Tibial nerve (tissue), 4 donors: Measurements from ENCODE around the gene SLC66A2.

Experiments
- EP300 ChIP-seq, 2 donors: sonication (generic); formaldehyde crosslinking; IDR thresholded peaks; one replicate each; pipeline ENCODE4 v1.6.1; 2017; ENCODE audit warnings: antibody characterized with exemption in 2 of 2, mild to moderate bottlenecking in 1 of 2
- POLR2A ChIP-seq, 2 donors: fragments of 450-650 bp; IDR thresholded peaks; one replicate each; pipeline ENCODE4 v1.6.1; 2017; ENCODE audit warnings: antibody characterized with exemption in 2 of 2, mild to moderate bottlenecking in 2 of 2, moderate library complexity in 2 of 2
- TF ChIP-seq, protein P1 (sequence below), 5 experiments: fragments of 200-600 bp in 3 of 5; fragments of 450-650 bp in 2 of 5; sonication (generic) in 3 of 5; IDR thresholded peaks; one replicate each; pipeline ENCODE4 v1.5.1; 2016 to 2019; ENCODE audit warnings: antibody characterized with exemption in 5 of 5, mild to moderate bottlenecking in 3 of 5, moderate library complexity in 2 of 5

DNA sequence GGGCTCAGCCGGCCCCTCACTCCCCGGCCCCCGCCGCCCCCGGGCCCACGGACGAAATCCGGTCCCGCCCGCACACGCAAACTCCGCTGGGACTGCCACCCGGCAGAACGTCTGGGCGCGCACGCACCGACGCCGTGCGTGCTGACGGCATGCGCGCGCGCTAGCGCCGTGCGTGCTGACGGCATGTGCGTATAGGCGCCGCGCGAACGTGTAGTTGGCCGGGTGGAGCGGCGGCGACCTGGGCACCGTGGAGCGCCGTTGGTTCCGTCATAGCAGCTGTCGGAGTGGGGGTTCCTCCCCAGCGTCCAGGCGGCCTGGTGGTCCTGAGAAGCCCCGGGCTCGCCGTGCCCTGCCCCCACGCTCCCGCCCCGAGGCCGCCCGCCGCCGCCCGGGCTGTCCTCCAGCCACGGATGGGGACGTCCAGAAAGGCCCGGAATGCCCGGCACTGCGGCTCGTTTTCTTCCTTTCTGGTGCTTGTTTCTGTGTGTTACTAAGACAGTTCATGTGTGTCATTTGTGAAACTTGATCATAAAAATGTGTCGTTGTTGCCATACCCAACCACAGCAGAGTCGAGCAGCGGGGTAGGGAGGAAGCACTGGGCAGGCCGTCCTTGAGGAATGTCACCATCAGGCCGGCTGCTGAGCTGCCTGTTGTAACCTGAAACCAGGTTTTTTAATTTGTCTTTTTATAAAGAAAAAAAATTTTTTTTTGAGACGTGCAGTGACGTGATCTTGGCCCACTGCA, 37.2 kb upstream of the SLC66A2 start, which contains the start of gene TXNL4A:
- TF ChIP-seq, protein P1, sequence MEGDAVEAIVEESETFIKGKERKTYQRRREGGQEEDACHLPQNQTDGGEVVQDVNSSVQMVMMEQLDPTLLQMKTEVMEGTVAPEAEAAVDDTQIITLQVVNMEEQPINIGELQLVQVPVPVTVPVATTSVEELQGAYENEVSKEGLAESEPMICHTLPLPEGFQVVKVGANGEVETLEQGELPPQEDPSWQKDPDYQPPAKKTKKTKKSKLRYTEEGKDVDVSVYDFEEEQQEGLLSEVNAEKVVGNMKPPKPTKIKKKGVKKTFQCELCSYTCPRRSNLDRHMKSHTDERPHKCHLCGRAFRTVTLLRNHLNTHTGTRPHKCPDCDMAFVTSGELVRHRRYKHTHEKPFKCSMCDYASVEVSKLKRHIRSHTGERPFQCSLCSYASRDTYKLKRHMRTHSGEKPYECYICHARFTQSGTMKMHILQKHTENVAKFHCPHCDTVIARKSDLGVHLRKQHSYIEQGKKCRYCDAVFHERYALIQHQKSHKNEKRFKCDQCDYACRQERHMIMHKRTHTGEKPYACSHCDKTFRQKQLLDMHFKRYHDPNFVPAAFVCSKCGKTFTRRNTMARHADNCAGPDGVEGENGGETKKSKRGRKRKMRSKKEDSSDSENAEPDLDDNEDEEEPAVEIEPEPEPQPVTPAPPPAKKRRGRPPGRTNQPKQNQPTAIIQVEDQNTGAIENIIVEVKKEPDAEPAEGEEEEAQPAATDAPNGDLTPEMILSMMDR (IDR thresholded peaks at IDR 0.05): no peak
- TF ChIP-seq POLR2A (IDR thresholded peaks at IDR 0.05) (peak; percentile 80 to 86), EP300 (IDR thresholded peaks at IDR 0.05) (peak in 1 of 2 donors; percentile 90)
